GM21515 (cell line): ENCODE data around the gene CUBN.

Experiments used
- ATAC-seq: cut with Tn5 transposase; IDR thresholded peaks from one replicate; pipeline ENCODE4 v1.9.1; 2021; ENCODE audit not compliant: unreplicated experiment

The CUBN gene

GRCh38 chr10:17109046-17109445 is 20.6 kb downstream of the CUBN start:
- no peak for ATAC-seq

GRCh38 chr10:17106991-17107390 is 22.6 kb downstream of the CUBN start:
- ATAC-seq = no peak

- ATAC-seq = no peak
These were observed 27.7 kb downstream of the CUBN start for GRCh38 chr10:17101910-17102266.

- ATAC-seq = no peak
These were observed 28.2 kb downstream of the CUBN start for GRCh38 chr10:17101257-17101909.

- ATAC-seq = no peak
These were observed 29.0 kb downstream of the CUBN start for GRCh38 chr10:17100586-17100985.

GRCh38 chr10:17098012-17098411 is 31.6 kb downstream of the CUBN start:
- no peak for ATAC-seq

- ATAC-seq = no peak
These were observed 34.8 kb downstream of the CUBN start for GRCh38 chr10:17094844-17095243.

GRCh38 chr10:17092986-17093803 is 36.4 kb downstream of the CUBN start:
- ATAC-seq = no peak

- no peak for ATAC-seq
These were observed 37.2 kb downstream of the CUBN start for GRCh38 chr10:17092216-17092944.

GRCh38 chr10:17088118-17088806 is 41.3 kb downstream of the CUBN start:
- ATAC-seq = no peak

- no peak for ATAC-seq
These were observed 42.7 kb downstream of the CUBN start for GRCh38 chr10:17086865-17087367.

- no peak for ATAC-seq
These were observed 44.4 kb downstream of the CUBN start for GRCh38 chr10:17085011-17085725.

- ATAC-seq = no peak
These were observed 45.4 kb downstream of the CUBN start for GRCh38 chr10:17084258-17084657.

- ATAC-seq = no peak
These were observed 48.2 kb downstream of the CUBN start for GRCh38 chr10:17081431-17081830.

- ATAC-seq = no peak
These were observed 51.7 kb downstream of the CUBN start for GRCh38 chr10:17077890-17078289.

- ATAC-seq = no peak
These were observed 52.2 kb downstream of the CUBN start for GRCh38 chr10:17077346-17077781.

GRCh38 chr10:17076626-17077345 is 52.8 kb downstream of the CUBN start:
- ATAC-seq = no peak

GRCh38 chr10:17075533-17076359 is 53.9 kb downstream of the CUBN start:
- no peak for ATAC-seq

GRCh38 chr10:17074541-17074847 is 55.1 kb downstream of the CUBN start:
- no peak for ATAC-seq
